ENCODE measurements around the gene POLE.

POLE gene

GRCh38 chr12:132642846-132643835 lies 44.0 kb downstream of the POLE start:
- DNase-seq = no peak
- ATAC-seq (ENCODE audit: insufficient read depth, low read depth) = no peak
- H3K4me3 ChIP-seq (ENCODE audit: low read depth in 1 of 2, low read length in 2 of 2) = no peak overlapping the region

DNA sequence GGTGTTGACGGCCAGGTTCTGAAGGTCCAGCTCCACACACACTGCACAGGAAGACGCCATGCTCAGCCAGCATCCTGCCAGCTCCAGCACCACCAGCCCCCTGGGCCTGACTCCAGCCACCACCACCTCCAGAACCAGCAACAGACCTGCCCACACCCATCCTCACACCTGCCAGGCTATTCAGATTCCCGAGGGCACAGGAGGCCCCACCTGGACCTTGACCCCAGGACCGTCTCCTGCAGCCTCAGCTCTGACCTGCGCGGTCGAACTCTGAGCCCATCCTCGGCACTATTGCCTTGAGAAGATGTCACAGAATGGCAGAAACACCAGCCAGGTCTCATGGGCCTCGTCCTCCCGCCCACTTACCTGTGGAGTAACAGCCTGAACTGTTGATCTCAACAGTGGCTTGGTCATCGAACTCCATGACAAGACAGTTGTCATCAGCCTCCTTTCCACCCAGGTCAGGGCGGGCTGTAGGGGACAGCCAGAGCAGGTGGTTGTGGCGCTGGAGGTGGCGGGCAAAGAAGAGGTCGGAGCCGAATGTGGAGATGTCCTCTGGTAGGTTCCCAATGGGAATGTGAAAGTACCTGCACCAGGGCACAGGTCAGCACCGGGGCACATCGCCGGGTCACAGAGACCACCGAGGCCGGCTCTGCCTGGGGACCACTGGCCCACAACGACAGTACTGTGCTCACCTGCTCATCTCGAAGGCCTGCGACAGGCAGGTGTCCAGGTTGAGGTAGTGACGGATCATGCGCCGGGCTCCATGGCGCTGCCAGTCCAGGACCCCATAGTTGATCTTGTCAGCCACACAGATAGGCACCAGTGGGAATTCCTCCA lies 45.1 kb downstream of the POLE start:
- no peaks in the 10 kb centered on the region for H3K27me3 ChIP-seq (ENCODE audit: insufficient read depth, low read length, poor library complexity)
- no peak overlapping the region for H3K4me3 ChIP-seq (ENCODE audit: low read depth in 1 of 2, low read length in 2 of 2)
- H2AFZ ChIP-seq (ENCODE audit: low read depth, low read length) = no peak overlapping the region
- DNase-seq (no peak), ATAC-seq (ENCODE audit: insufficient read depth, low read depth) (no peak)
- no peaks in the 10 kb centered on the region for H3K4me1 ChIP-seq (ENCODE audit: insufficient read depth, low read length)
- no peak overlapping the region for H3K4me2 ChIP-seq (ENCODE audit: insufficient read depth, low read length)
- no peak overlapping the region for H3K27ac ChIP-seq (ENCODE audit: low read length)
- no peak overlapping the region for H3K9ac ChIP-seq (ENCODE audit: low read depth, low read length)
- TF ChIP-seq EZH2 (IDR thresholded peaks at IDR 0.05; ENCODE audit: borderline replicate concordance, low read depth, low read length, severe bottlenecking) = no peak
- TF ChIP-seq CTCF (IDR thresholded peaks at IDR 0.05; ENCODE audit: borderline replicate concordance, extremely low read depth, low read length, poor library complexity, severe bottlenecking) = no peak
- peaks cover 2% of the 10 kb centered on the region; the same call in 1 of the 2 replicates for H3K79me2 ChIP-seq (ENCODE audit: insufficient read depth, low read length)
- peaks cover 89% of the 10 kb centered on the region for H3K36me3 ChIP-seq (ENCODE audit: insufficient read depth, low read length)
- no peaks in the 10 kb centered on the region for H3K9me3 ChIP-seq (ENCODE audit: insufficient read depth, low read length, severe bottlenecking)
- peaks cover 47% of the 10 kb centered on the region for H4K20me1 ChIP-seq (ENCODE audit: insufficient read depth, low read length)

More at GRCh38 chr12:132642846-132643835, 44.0 kb downstream of the POLE start:
- Histone ChIP-seq H3K79me2 (ENCODE audit: insufficient read depth, low read length) (peaks cover 2% of the 10 kb centered on the region; the same call in 1 of the 2 replicates), H3K9ac (ENCODE audit: low read depth, low read length) (no peak overlapping the region), H3K27me3 (ENCODE audit: insufficient read depth, low read length, poor library complexity) (no peaks in the 10 kb centered on the region), H3K27ac (ENCODE audit: low read length) (no peak overlapping the region), H2AFZ (ENCODE audit: low read depth, low read length) (no peak overlapping the region), H3K4me1 (ENCODE audit: insufficient read depth, low read length) (no peaks in the 10 kb centered on the region), H4K20me1 (ENCODE audit: insufficient read depth, low read length) (peaks cover 41% of the 10 kb centered on the region), H3K36me3 (ENCODE audit: insufficient read depth, low read length) (peaks cover 89% of the 10 kb centered on the region), H3K9me3 (ENCODE audit: insufficient read depth, low read length, severe bottlenecking) (no peaks in the 10 kb centered on the region), H3K4me2 (ENCODE audit: insufficient read depth, low read length) (no peak overlapping the region)
- TF ChIP-seq CTCF (IDR thresholded peaks at IDR 0.05; ENCODE audit: borderline replicate concordance, extremely low read depth, low read length, poor library complexity, severe bottlenecking) = no peak
- TF ChIP-seq EZH2 (IDR thresholded peaks at IDR 0.05; ENCODE audit: borderline replicate concordance, low read depth, low read length, severe bottlenecking) = no peak

- no peak for DNase-seq
- Histone ChIP-seq H3K36me3 (ENCODE audit: insufficient read depth, low read length) (peaks cover 93% of the 10 kb centered on the region), H3K4me2 (ENCODE audit: insufficient read depth, low read length) (no peak overlapping the region), H2AFZ (ENCODE audit: low read depth, low read length) (no peak overlapping the region), H3K79me2 (ENCODE audit: insufficient read depth, low read length) (peaks cover 2% of the 10 kb centered on the region; the same call in 1 of the 2 replicates), H3K4me3 (ENCODE audit: low read depth in 1 of 2, low read length in 2 of 2) (no peak overlapping the region), H3K27ac (ENCODE audit: low read length) (no peak overlapping the region), H3K9me3 (ENCODE audit: insufficient read depth, low read length, severe bottlenecking) (no peaks in the 10 kb centered on the region), H3K9ac (ENCODE audit: low read depth, low read length) (no peak overlapping the region), H3K27me3 (ENCODE audit: insufficient read depth, low read length, poor library complexity) (no peaks in the 10 kb centered on the region), H4K20me1 (ENCODE audit: insufficient read depth, low read length) (peaks cover 49% of the 10 kb centered on the region), H3K4me1 (ENCODE audit: insufficient read depth, low read length) (no peaks in the 10 kb centered on the region)
- TF ChIP-seq CTCF (IDR thresholded peaks at IDR 0.05; ENCODE audit: borderline replicate concordance, extremely low read depth, low read length, poor library complexity, severe bottlenecking) (no peak), EZH2 (IDR thresholded peaks at IDR 0.05; ENCODE audit: borderline replicate concordance, low read depth, low read length, severe bottlenecking) (no peak)
- no peak for ATAC-seq (ENCODE audit: insufficient read depth, low read depth)
Observed at GRCh38 chr12:132640936-132641335, 46.2 kb downstream of the POLE start.

All from DND-41 (cell line).